Glutamatergic neuron (in vitro differentiated cells): Measurements from ENCODE around the gene SLC6A5. TPM values are rescaled to one million over a fixed set of nuclear protein-coding genes. Genes with fewer than 3 reads are reported as not detected.

Experiments
- DNase-seq: peaks from one replicate; pipeline ENCODE4 v3.0.0; 2022
- H3K27ac Mint-ChIP-seq: one replicate; pipeline ENCODE4 v1.8.0; 2020; ENCODE audit warnings: mild to moderate bottlenecking, mixed read lengths, inconsistent platforms; ENCODE audit not compliant: unreplicated experiment
- H3K27me3 Mint-ChIP-seq: one replicate; pipeline ENCODE4 v1.8.0; 2020; ENCODE audit warnings: mild to moderate bottlenecking, moderate library complexity, mixed read lengths, inconsistent platforms; ENCODE audit not compliant: unreplicated experiment
- H3K36me3 Mint-ChIP-seq: one replicate; pipeline ENCODE4 v1.8.0; 2020; ENCODE audit warnings: mild to moderate bottlenecking, mixed read lengths, inconsistent platforms; ENCODE audit not compliant: unreplicated experiment
- H3K4me1 Mint-ChIP-seq: one replicate; pipeline ENCODE4 v1.8.0; 2020; ENCODE audit warnings: mild to moderate bottlenecking, low read depth, mixed read lengths, inconsistent platforms; ENCODE audit not compliant: unreplicated experiment
- H3K4me3 Mint-ChIP-seq: one replicate; pipeline ENCODE4 v1.8.0; 2020; ENCODE audit warnings: mild to moderate bottlenecking, mixed read lengths, inconsistent platforms; ENCODE audit not compliant: unreplicated experiment
- H3K9me3 Mint-ChIP-seq: one replicate; pipeline ENCODE4 v1.8.0; 2020; ENCODE audit warnings: mild to moderate bottlenecking, moderate library complexity, mixed read lengths, inconsistent platforms; ENCODE audit not compliant: unreplicated experiment
- total RNA-seq: library from RNA; stranded (reverse); fragmentation: NEBNext Ultra II Directional; extraction: Animal tissue kit (Norgen Biotek cat#: 25700); gene quantifications from one replicate; pipeline ENCODE4 v1.2.1, GENCODE V29; 2021; ENCODE audit not compliant: unreplicated experiment
- TF ChIP-seq, protein P1 (sequence below): fragments of 200-600 bp; sonication (generic); IDR thresholded peaks from one replicate; pipeline ENCODE4 v1.5.0; 2021; ENCODE audit not compliant: partially characterized antibody, unreplicated experiment

Gene SLC6A5
- total RNA-seq, 1 donor from 2014 or later, result 0.05 TPM

DNA sequence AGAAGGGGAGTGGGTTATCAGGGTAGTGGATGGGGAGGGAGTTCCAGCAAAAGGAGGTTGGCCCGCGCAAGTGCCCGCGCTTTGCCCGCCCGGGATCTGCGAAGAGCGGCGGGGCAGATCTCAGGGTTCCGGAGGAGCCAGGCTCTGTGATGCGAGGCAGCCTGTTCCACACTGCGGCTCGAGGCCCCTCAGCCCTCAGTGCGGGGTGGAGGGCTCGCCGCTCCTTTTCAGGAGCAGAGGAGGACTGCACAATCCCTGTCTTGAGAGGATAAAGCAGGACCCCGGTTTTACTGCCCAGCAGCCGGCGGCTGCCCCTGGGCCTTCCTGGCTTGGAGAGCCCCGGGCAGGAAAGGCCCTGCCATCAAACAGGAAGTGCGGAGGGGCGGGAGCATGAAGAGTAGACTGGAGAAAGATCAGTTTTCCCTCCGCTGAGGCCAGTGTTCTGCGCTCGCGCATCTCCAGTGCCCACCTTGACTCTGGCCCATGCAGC lies 6.2 kb downstream of the SLC6A5 start:
- H3K4me1 Mint-ChIP-seq, result peaks cover 16% of the 10 kb centered on the region
- TF ChIP-seq, protein P1, sequence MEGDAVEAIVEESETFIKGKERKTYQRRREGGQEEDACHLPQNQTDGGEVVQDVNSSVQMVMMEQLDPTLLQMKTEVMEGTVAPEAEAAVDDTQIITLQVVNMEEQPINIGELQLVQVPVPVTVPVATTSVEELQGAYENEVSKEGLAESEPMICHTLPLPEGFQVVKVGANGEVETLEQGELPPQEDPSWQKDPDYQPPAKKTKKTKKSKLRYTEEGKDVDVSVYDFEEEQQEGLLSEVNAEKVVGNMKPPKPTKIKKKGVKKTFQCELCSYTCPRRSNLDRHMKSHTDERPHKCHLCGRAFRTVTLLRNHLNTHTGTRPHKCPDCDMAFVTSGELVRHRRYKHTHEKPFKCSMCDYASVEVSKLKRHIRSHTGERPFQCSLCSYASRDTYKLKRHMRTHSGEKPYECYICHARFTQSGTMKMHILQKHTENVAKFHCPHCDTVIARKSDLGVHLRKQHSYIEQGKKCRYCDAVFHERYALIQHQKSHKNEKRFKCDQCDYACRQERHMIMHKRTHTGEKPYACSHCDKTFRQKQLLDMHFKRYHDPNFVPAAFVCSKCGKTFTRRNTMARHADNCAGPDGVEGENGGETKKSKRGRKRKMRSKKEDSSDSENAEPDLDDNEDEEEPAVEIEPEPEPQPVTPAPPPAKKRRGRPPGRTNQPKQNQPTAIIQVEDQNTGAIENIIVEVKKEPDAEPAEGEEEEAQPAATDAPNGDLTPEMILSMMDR, result no peak
- H3K36me3 Mint-ChIP-seq, result peaks cover 6% of the 10 kb centered on the region
- H3K9me3 Mint-ChIP-seq, result peaks cover 6% of the 10 kb centered on the region
- H3K4me3 Mint-ChIP-seq, result no peak overlapping the region
- no peak overlapping the region for H3K27ac Mint-ChIP-seq
- no peak for DNase-seq
- peaks cover 25% of the 10 kb centered on the region for H3K27me3 Mint-ChIP-seq

DNA sequence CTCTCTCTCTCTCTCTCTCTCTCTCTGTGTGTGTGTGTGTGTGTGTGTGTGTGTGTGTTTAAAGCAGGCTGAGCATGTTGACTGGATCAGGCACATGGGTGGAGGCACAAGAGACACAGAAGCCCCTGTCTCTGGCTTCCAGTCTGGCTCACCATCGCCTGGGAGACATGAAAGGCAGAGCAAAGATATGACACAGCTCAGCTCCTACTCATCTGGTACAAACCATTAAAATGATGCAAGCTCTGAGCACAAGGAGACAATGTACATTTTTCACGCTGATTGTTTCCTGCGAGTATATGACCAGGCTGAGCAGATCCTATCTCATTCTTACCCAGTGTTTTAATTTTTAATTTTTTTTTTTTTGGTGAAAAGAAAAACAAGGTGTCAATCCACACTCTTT lies 9.5 kb downstream of the SLC6A5 start:
- H3K27ac Mint-ChIP-seq, result no peak overlapping the region
- DNase-seq, result no peak
- peaks cover 16% of the 10 kb centered on the region for H3K4me1 Mint-ChIP-seq
- no peak overlapping the region for H3K4me3 Mint-ChIP-seq
- TF ChIP-seq, protein P1, result no peak
- H3K36me3 Mint-ChIP-seq, result peaks cover under 1% of the 10 kb centered on the region
- H3K9me3 Mint-ChIP-seq, result peaks cover 2% of the 10 kb centered on the region
- peaks cover 8% of the 10 kb centered on the region for H3K27me3 Mint-ChIP-seq

DNA sequence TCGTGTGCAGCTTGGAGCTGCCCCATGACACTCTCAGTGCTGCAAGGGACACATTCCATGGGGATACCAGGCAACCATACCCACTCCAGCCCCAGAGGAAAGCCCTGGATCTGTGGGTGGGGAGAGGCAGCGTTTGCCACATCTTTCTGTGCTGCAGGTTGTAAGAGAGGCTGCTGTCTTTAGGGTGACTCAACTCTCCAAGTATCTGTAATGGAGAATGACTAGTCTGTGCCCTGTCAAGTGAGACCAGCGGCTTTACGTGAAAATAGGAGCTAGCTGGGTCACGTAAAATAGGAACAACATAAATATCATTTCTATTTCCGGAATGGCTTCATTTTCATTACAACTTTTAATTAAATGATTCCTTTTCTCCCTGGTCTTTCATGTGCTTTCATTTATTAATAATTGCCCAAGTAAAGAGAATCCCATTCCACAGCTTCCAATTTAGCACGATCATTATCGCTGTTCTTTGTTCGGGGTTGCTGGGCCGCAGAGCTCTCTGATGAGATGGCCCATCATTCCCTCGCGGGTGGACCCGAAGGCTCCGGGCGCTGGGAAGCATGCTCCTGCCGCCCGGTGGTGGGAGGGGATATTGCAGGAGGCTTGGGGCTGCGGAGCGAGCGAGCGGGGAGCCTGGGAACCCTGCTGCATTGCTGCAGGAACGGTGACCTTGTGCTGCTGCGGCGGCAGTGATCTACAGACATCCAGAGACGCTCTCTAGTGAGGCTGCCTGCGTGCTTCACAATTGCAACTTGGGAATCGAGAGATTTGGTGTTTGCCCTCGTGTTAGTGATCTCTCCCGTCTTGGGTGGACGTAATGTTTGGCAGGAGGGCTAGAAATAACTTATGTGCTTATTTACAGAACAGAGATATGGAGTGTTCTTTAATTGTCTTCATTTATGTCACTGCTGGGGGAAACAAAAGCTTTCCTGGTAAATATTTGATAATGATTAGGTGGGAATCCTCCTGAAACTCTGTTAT lies 10.6 kb downstream of the SLC6A5 start:
- Mint-ChIP-seq H3K27me3 (peaks cover 10% of the 10 kb centered on the region), H3K9me3 (peaks cover 2% of the 10 kb centered on the region), H3K27ac (no peak overlapping the region), H3K36me3 (no peaks in the 10 kb centered on the region), H3K4me1 (peaks cover 16% of the 10 kb centered on the region), H3K4me3 (peak overlapping the region; percentile 35)
- TF ChIP-seq, protein P1, result peak; percentile 99
- peak; percentile 97 for DNase-seq

DNA sequence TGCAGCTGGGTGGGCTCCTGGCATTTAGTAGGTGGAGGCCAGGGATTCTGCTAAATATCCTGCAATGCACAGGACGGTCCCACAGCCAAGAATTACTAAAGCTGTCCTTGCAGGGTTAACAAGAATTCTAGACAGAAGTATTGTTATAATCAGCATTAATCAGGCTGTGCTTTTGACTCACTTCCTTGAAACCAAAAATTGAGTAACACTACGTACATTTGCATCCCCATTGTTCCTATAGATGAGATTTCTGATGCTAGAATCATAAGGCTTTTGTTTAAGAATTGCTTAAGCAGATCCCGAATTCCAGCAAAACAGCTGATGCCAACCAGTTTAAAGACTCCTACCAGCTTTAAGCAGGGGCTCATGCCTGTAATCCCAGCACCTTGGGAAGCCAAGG lies 11.4 kb downstream of the SLC6A5 start:
- Mint-ChIP-seq H3K4me3 (no peak overlapping the region), H3K27ac (no peak overlapping the region), H3K36me3 (no peaks in the 10 kb centered on the region), H3K27me3 (peaks cover 10% of the 10 kb centered on the region), H3K9me3 (peaks cover 2% of the 10 kb centered on the region), H3K4me1 (peaks cover 16% of the 10 kb centered on the region)
- TF ChIP-seq, protein P1, result no peak
- no peak for DNase-seq

DNA sequence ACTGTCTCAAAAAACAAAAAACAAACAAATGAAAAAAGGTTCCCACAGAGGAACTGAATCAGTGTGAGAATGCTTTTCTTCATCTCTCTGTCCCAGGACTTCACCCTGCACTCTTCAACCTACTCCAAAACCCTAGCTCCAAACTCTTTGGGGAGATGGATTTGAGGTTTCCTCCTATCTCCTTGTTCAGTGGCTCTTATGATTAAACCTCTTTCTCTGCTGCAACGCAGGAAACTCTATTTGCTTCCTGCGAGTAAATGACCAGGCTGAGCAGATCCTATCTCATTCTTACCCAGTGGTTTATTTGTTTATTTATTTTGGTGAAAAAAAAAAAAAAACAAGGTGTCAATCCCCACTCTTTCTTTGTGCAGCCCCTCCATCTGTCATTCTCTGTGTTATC lies 12.0 kb downstream of the SLC6A5 start:
- no peak overlapping the region for H3K27ac Mint-ChIP-seq
- TF ChIP-seq, protein P1, result no peak
- no peaks in the 10 kb centered on the region for H3K9me3 Mint-ChIP-seq
- no peak for DNase-seq
- H3K4me1 Mint-ChIP-seq, result peaks cover 18% of the 10 kb centered on the region
- no peaks in the 10 kb centered on the region for H3K36me3 Mint-ChIP-seq
- peaks cover 6% of the 10 kb centered on the region for H3K27me3 Mint-ChIP-seq
- no peak overlapping the region for H3K4me3 Mint-ChIP-seq
